ENCODE measurements around the gene METTL15. TPM values are rescaled to one million over a fixed set of nuclear protein-coding genes. Genes with fewer than 3 reads are reported as not detected.

METTL15 gene
- total RNA-seq, 2 donors from 2014 or later: 17.1 to 20.4 TPM

DNA sequence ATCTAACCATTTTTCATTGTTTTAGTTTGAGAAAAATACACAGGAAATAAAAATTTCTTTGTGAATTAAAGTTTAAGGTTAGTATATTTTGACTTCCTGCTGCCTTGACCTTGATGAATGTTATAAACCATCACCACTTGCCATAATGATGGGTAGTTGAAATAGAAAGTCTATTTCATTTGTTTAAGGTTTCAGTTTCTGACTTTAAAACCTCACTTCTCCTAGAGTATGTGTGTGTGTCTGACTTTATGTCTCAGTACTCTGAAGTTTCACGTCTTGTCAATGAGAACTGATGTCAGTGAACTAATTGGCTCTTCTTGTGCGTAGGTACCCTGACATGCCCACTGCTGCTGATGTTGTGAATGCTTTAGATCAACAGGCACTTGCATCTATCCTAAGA is 188.2 kb downstream of the METTL15 start:
- Histone ChIP-seq H3K36me3 (ENCODE audit: control insufficient read depth, insufficient read depth, low read length) (no peaks in the 10 kb centered on the region), H3K9me3 (ENCODE audit: control insufficient read depth, low read length) (no peaks in the 10 kb centered on the region), H3K27ac (ENCODE audit: low read depth, low read length) (no peak overlapping the region), H3K9ac (ENCODE audit: extremely low read depth, low read length, poor library complexity, severe bottlenecking) (no peak overlapping the region), H3K4me1 (ENCODE audit: control insufficient read depth, insufficient read depth, low read length) (no peaks in the 10 kb centered on the region), H3K27me3 (ENCODE audit: control insufficient read depth, insufficient read depth, low read length, poor library complexity, severe bottlenecking) (no peaks in the 10 kb centered on the region), H3K4me3 (ENCODE audit: low read length) (no peak overlapping the region)
- DNase-seq: no peak
- no peak overlapping the region for H3K4me3 Mint-ChIP-seq
- peaks cover 4% of the 10 kb centered on the region for H3K9me3 Mint-ChIP-seq
- no peak overlapping the region for H3K27ac Mint-ChIP-seq
- H3K27me3 Mint-ChIP-seq (ENCODE audit: insufficient read depth): no peaks in the 10 kb centered on the region
- WGBS, 2 experiments (ENCODE audit: insufficient coverage in 1 of 2, insufficient read length in 1 of 2): 89 to 100% methylated on average over 2 of the region's 2 CpGs
- no peaks in the 10 kb centered on the region for H3K4me1 Mint-ChIP-seq
- peaks cover 9% of the 10 kb centered on the region for H3K36me3 Mint-ChIP-seq (ENCODE audit: low read depth)
- TF ChIP-seq, protein P1, sequence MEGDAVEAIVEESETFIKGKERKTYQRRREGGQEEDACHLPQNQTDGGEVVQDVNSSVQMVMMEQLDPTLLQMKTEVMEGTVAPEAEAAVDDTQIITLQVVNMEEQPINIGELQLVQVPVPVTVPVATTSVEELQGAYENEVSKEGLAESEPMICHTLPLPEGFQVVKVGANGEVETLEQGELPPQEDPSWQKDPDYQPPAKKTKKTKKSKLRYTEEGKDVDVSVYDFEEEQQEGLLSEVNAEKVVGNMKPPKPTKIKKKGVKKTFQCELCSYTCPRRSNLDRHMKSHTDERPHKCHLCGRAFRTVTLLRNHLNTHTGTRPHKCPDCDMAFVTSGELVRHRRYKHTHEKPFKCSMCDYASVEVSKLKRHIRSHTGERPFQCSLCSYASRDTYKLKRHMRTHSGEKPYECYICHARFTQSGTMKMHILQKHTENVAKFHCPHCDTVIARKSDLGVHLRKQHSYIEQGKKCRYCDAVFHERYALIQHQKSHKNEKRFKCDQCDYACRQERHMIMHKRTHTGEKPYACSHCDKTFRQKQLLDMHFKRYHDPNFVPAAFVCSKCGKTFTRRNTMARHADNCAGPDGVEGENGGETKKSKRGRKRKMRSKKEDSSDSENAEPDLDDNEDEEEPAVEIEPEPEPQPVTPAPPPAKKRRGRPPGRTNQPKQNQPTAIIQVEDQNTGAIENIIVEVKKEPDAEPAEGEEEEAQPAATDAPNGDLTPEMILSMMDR (conservative IDR thresholded peaks at IDR 0.05): no peak

GRCh38 chr11:28298209-28298608 is 190.0 kb downstream of the METTL15 start:
- no peaks in the 10 kb centered on the region for H3K36me3 ChIP-seq (ENCODE audit: control insufficient read depth, insufficient read depth, low read length)
- Mint-ChIP-seq H3K27ac (no peak overlapping the region), H3K4me1 (no peaks in the 10 kb centered on the region), H3K36me3 (ENCODE audit: low read depth) (peaks cover 4% of the 10 kb centered on the region), H3K27me3 (ENCODE audit: insufficient read depth) (no peaks in the 10 kb centered on the region), H3K9me3 (no peaks in the 10 kb centered on the region), H3K4me3 (no peak overlapping the region)
- no peak overlapping the region for H3K27ac ChIP-seq (ENCODE audit: low read depth, low read length)
- H3K4me3 ChIP-seq (ENCODE audit: low read length): no peak overlapping the region
- H3K9me3 ChIP-seq (ENCODE audit: control insufficient read depth, low read length): no peaks in the 10 kb centered on the region
- no peak overlapping the region for H3K9ac ChIP-seq (ENCODE audit: extremely low read depth, low read length, poor library complexity, severe bottlenecking)
- no peaks in the 10 kb centered on the region for H3K27me3 ChIP-seq (ENCODE audit: control insufficient read depth, insufficient read depth, low read length, poor library complexity, severe bottlenecking)
- TF ChIP-seq, protein P1 (conservative IDR thresholded peaks at IDR 0.05): no peak
- no peaks in the 10 kb centered on the region for H3K4me1 ChIP-seq (ENCODE audit: control insufficient read depth, insufficient read depth, low read length)
- 88% methylated on average over 1 to 3 of the region's 3 CpGs for WGBS, 2 experiments (ENCODE audit: insufficient coverage in 1 of 2, insufficient read length in 1 of 2)
- no peak for DNase-seq

DNA sequence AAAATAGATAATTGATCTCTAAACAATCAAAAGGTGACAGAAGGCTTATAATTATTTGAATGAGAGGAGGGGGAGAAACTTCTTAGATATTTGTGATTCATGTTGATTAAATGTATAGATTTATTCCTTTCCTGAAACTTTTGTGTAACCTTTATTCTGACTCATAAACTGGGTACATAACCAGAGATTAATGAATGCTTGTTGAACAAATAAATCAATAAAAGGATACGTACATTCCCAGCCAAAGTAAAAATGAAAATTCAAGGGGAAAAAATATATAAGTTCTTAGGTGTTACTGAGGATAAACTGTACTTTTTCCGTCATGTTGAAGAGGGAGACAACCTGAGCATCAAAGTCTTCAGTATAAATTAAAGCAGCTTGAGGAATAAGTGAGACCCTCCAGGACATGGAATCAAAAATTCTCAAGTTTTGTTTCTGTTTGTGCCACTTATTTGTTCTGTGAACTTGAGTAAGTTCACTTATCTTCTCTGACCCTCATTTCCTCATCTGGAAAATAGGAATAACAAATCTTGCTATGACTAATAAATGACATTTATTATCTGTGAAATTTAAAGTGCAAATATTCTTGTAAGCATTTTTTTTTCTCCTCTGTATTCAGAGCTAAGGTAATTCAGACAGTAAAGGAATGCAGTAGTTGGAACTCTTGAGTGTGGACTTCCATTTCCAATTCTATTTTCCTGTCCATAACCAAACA is 195.4 kb downstream of the METTL15 start:
- no peaks in the 10 kb centered on the region for H3K27me3 ChIP-seq (ENCODE audit: control insufficient read depth, insufficient read depth, low read length, poor library complexity, severe bottlenecking)
- no peak overlapping the region for H3K9ac ChIP-seq (ENCODE audit: extremely low read depth, low read length, poor library complexity, severe bottlenecking)
- no peaks in the 10 kb centered on the region for H3K9me3 ChIP-seq (ENCODE audit: control insufficient read depth, low read length)
- H3K9me3 Mint-ChIP-seq: no peaks in the 10 kb centered on the region
- no peak overlapping the region for H3K4me3 ChIP-seq (ENCODE audit: low read length)
- H3K4me1 Mint-ChIP-seq: no peaks in the 10 kb centered on the region
- H3K36me3 Mint-ChIP-seq (ENCODE audit: low read depth): peaks cover 4% of the 10 kb centered on the region
- no peaks in the 10 kb centered on the region for H3K36me3 ChIP-seq (ENCODE audit: control insufficient read depth, insufficient read depth, low read length)
- no peak overlapping the region for H3K4me3 Mint-ChIP-seq
- WGBS, 2 experiments (ENCODE audit: insufficient coverage in 1 of 2, insufficient read length in 1 of 2): 90 to 100% methylated on average over 1 to 2 of the region's 2 CpGs
- no peak overlapping the region for H3K27ac ChIP-seq (ENCODE audit: low read depth, low read length)
- H3K27me3 Mint-ChIP-seq (ENCODE audit: insufficient read depth): no peaks in the 10 kb centered on the region
- DNase-seq: no peak
- TF ChIP-seq, protein P1 (conservative IDR thresholded peaks at IDR 0.05): no peak
- no peaks in the 10 kb centered on the region for H3K4me1 ChIP-seq (ENCODE audit: control insufficient read depth, insufficient read depth, low read length)
- no peak overlapping the region for H3K27ac Mint-ChIP-seq
